ENCODE results near the gene PAEP. TPM values are rescaled to one million over a fixed set of nuclear protein-coding genes. Genes with fewer than 3 reads are reported as not detected.

PAEP gene
- total RNA-seq, 2 donors from 2014 or later, result 3.0 TPM; not detected in 1

GRCh38 chr9:135519179-135519971 is 42.2 kb upstream of the PAEP start:
- Histone ChIP-seq H3K9me3 (no peaks in the 10 kb centered on the region), H3K4me1 (replicated peaks) (no peaks in the 10 kb centered on the region), H3K27me3 (replicated peaks; ENCODE audit: insufficient read depth) (no peaks in the 10 kb centered on the region), H3K4me3 (no peak overlapping the region), H3K36me3 (no peaks in the 10 kb centered on the region), H3K27ac (no peak overlapping the region)
- 96% methylated on average over 10 of the region's 10 CpGs for WGBS
- TF ChIP-seq CTCF (IDR thresholded peaks at IDR 0.05) (no peak), POLR2AphosphoS5 (IDR thresholded peaks at IDR 0.05) (no peak), POLR2A (IDR thresholded peaks at IDR 0.05) (no peak)
- intact Hi-C loops (cut with DNase I), result no loop called here
- DNase-seq (ENCODE audit: low spot score), result no peak

- no peak for DNase-seq (ENCODE audit: low spot score)
- TF ChIP-seq POLR2A (IDR thresholded peaks at IDR 0.05), result no peak
- TF ChIP-seq CTCF (IDR thresholded peaks at IDR 0.05), result no peak
- TF ChIP-seq POLR2AphosphoS5 (IDR thresholded peaks at IDR 0.05), result no peak
- WGBS, result 77% methylated on average over 18 of the region's 18 CpGs
These were observed 40.5 kb upstream of the PAEP start, which contains the start of gene LCN1 for GRCh38 chr9:135520916-135521607. TSS of gene LCN1 (plus strand) at chr9:135521440. CDS start at chr9:135521498, 58 bp downstream.

DNA sequence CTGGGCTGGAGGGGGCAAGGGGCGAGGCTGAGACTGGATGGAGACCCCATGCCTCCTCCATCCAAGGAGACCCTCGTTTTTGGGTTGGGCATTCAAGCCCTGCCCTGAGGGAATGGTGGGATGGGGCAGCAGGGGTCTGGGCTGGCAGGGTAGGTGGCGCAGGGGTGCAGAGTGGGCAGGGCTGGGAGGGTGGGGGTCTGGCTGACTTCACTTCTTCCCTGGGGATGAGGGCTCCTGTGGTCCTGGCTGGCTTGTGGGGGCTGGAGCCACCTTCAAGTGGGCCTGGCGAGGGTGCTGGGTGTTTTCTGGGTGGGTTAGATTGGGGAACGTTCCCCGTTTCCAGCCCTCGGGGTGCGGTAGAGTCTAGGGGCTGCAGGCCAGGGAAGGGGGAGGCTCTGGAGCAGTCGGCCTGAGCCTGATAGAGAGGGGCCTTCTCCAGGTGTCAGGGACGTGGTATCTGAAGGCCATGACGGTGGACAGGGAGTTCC is 39.9 kb upstream of the PAEP start:
- no peaks in the 10 kb centered on the region for H3K9me3 ChIP-seq
- H3K4me1 ChIP-seq (replicated peaks), result no peaks in the 10 kb centered on the region
- no peaks in the 10 kb centered on the region for H3K36me3 ChIP-seq
- H3K27me3 ChIP-seq (replicated peaks; ENCODE audit: insufficient read depth), result no peaks in the 10 kb centered on the region
- H3K27ac ChIP-seq, result no peak overlapping the region
- no peak overlapping the region for H3K4me3 ChIP-seq
- TF ChIP-seq POLR2A (IDR thresholded peaks at IDR 0.05) (no peak), CTCF (IDR thresholded peaks at IDR 0.05) (no peak), POLR2AphosphoS5 (IDR thresholded peaks at IDR 0.05) (no peak)
- WGBS, result 88% methylated on average over 11 of the region's 11 CpGs
- intact Hi-C loops (cut with DNase I), result no loop called here
- no peak for DNase-seq (ENCODE audit: low spot score)

More at GRCh38 chr9:135520916-135521607, 40.5 kb upstream of the PAEP start, which contains the start of gene LCN1:
- Histone ChIP-seq H3K27ac (no peak within 1 kb of the TSS), H3K9me3 (no peaks in the 10 kb centered on the region), H3K27me3 (replicated peaks; ENCODE audit: insufficient read depth) (no peaks in the 10 kb centered on the region), H3K4me1 (replicated peaks) (no peaks in the 10 kb centered on the region), H3K4me3 (no peak within 1 kb of the TSS), H3K36me3 (no peaks in the 10 kb centered on the region)
- intact Hi-C loops (cut with DNase I), result no loop called here

DNA sequence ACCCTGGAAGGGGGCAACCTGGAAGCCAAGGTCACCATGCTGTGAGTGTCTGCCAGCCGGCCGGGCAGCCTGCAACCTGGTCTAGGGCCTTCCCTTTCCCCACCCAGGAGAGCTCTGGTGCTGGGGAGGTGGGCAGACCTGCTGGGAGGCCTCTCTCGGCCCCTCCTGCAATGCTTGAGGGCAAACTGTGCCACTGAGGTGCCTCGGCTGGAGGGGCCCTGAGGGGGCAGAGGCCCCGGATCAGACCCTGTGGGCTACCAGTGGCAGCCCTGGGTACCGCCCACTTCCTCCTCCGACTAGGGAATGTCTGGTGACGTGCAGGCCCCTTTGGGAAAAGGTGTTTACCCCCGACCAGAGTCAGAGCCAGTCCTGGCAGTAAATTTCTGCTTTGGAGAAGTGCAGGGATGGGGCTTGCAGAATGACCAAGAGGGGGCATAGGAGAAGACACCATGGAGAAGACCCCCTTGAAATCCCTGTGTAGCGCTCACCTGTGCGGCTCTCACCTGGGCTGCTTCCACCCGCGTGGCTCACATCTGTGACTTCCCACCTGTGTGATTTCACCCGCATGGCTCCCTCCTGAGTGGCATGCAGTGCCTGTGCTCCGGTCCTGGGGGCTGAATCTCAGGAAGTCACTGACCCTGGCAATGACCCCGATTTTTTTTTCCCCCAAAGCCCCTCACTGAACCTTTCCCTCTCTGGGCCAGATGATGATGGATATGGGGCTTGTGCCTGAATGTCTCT is 39.2 kb upstream of the PAEP start:
- H3K9me3 ChIP-seq, result no peaks in the 10 kb centered on the region
- intact Hi-C loops (cut with DNase I), result no loop called here
- no peak for DNase-seq (ENCODE audit: low spot score)
- WGBS, result 72% methylated on average over 16 of the region's 16 CpGs
- no peaks in the 10 kb centered on the region for H3K4me1 ChIP-seq (replicated peaks)
- TF ChIP-seq CTCF (IDR thresholded peaks at IDR 0.05) (no peak), POLR2AphosphoS5 (IDR thresholded peaks at IDR 0.05) (no peak), POLR2A (IDR thresholded peaks at IDR 0.05) (no peak)
- no peaks in the 10 kb centered on the region for H3K27me3 ChIP-seq (replicated peaks; ENCODE audit: insufficient read depth)
- H3K27ac ChIP-seq, result no peak overlapping the region
- no peak overlapping the region for H3K4me3 ChIP-seq
- H3K36me3 ChIP-seq, result no peaks in the 10 kb centered on the region

All from prostate gland (tissue), 2 donors.